T-helper 1 cell treated with Interleukin-12 subunit alpha and Interleukin-12 subunit beta and Interleukin-4 antibody, amounts not matched to agents 30 μg/mL and 1 μg/mL, for 36 hours (primary cell): Measurements from ENCODE around the gene COX10.
A peak's percentile ranks its signal among the peaks of the same experiment; 100 is the strongest.
"Not testable (repeated sequence)": the region's sequence is repeated elsewhere in the genome, so short reads cannot be mapped to it uniquely, and the experiment has no call there.

Source experiments
- H3K27ac Mint-ChIP-seq: one replicate; pipeline ENCODE4 v1.8.0; 2021; ENCODE audit warnings: mild to moderate bottlenecking, mixed read lengths
- H3K27me3 Mint-ChIP-seq: one replicate; pipeline ENCODE4 v1.8.0; 2021; ENCODE audit warnings: low read depth, mixed read lengths
- H3K36me3 Mint-ChIP-seq: one replicate; pipeline ENCODE4 v1.8.0; 2021; ENCODE audit warnings: low read depth, mixed read lengths
- H3K4me1 Mint-ChIP-seq: one replicate; pipeline ENCODE4 v1.8.0; 2021; ENCODE audit warnings: low read depth, mixed read lengths
- H3K4me3 Mint-ChIP-seq: one replicate; pipeline ENCODE4 v1.8.0; 2021; ENCODE audit warnings: mild to moderate bottlenecking, moderate library complexity, mixed read lengths
- H3K9me3 Mint-ChIP-seq: one replicate; pipeline ENCODE4 v1.8.0; 2021; ENCODE audit warnings: mixed read lengths

Gene COX10

GRCh38 chr17:14192039-14192438 is 122.7 kb downstream of the COX10 start:
- not testable (repeated sequence) for H3K4me3 Mint-ChIP-seq, H3K27me3 Mint-ChIP-seq, H3K9me3 Mint-ChIP-seq
- Mint-ChIP-seq H3K36me3 (peaks cover 17% of the 10 kb centered on the region), H3K27ac (peak overlapping the region; percentile 77), H3K4me1 (peaks cover 50% of the 10 kb centered on the region)

- peaks cover 57% of the 10 kb centered on the region for H3K4me1 Mint-ChIP-seq
- peak overlapping the region; percentile 87 for H3K27ac Mint-ChIP-seq
- H3K36me3 Mint-ChIP-seq = peaks cover 17% of the 10 kb centered on the region
- peak overlapping the region; percentile 62 for H3K4me3 Mint-ChIP-seq
- H3K27me3 Mint-ChIP-seq, H3K9me3 Mint-ChIP-seq: not testable (repeated sequence)
These were observed 123.5 kb downstream of the COX10 start for GRCh38 chr17:14192636-14193344.

- Mint-ChIP-seq H3K27ac (peak overlapping the region; percentile 95), H3K36me3 (peaks cover 22% of the 10 kb centered on the region), H3K27me3 (no peaks in the 10 kb centered on the region), H3K4me1 (peaks cover 74% of the 10 kb centered on the region), H3K4me3 (peak overlapping the region; percentile 72), H3K9me3 (no peaks in the 10 kb centered on the region)
These were observed 127.2 kb downstream of the COX10 start for GRCh38 chr17:14196377-14196997.

- peaks cover 77% of the 10 kb centered on the region for H3K4me1 Mint-ChIP-seq
- H3K27me3 Mint-ChIP-seq = no peaks in the 10 kb centered on the region
- H3K9me3 Mint-ChIP-seq = no peaks in the 10 kb centered on the region
- peak overlapping the region; percentile 95 for H3K27ac Mint-ChIP-seq
- H3K36me3 Mint-ChIP-seq = peaks cover 22% of the 10 kb centered on the region
- H3K4me3 Mint-ChIP-seq = peak overlapping the region; percentile 72
These were observed 127.8 kb downstream of the COX10 start for GRCh38 chr17:14197057-14197456.

- peaks cover 79% of the 10 kb centered on the region for H3K4me1 Mint-ChIP-seq
- H3K4me3 Mint-ChIP-seq = peak overlapping the region; percentile 72
- peaks cover 22% of the 10 kb centered on the region for H3K36me3 Mint-ChIP-seq
- peak overlapping the region; percentile 95 for H3K27ac Mint-ChIP-seq
- no peaks in the 10 kb centered on the region for H3K27me3 Mint-ChIP-seq
- H3K9me3 Mint-ChIP-seq = no peaks in the 10 kb centered on the region
These were observed 128.3 kb downstream of the COX10 start for GRCh38 chr17:14197586-14197985.

- Mint-ChIP-seq H3K27ac (peak overlapping the region; percentile 95), H3K4me3 (peak overlapping the region; percentile 72), H3K9me3 (no peaks in the 10 kb centered on the region), H3K4me1 (peaks cover 81% of the 10 kb centered on the region), H3K27me3 (no peaks in the 10 kb centered on the region), H3K36me3 (peaks cover 24% of the 10 kb centered on the region)
These were observed 128.7 kb downstream of the COX10 start for GRCh38 chr17:14198013-14198412.

- Mint-ChIP-seq H3K27ac (peak overlapping the region; percentile 95), H3K27me3 (no peaks in the 10 kb centered on the region), H3K9me3 (no peaks in the 10 kb centered on the region), H3K4me3 (peak overlapping the region; percentile 72), H3K36me3 (peaks cover 24% of the 10 kb centered on the region), H3K4me1 (peaks cover 81% of the 10 kb centered on the region)
These were observed 129.3 kb downstream of the COX10 start for GRCh38 chr17:14198575-14198974.

- peaks cover 29% of the 10 kb centered on the region for H3K36me3 Mint-ChIP-seq
- H3K9me3 Mint-ChIP-seq = no peaks in the 10 kb centered on the region
- peak overlapping the region; percentile 50 for H3K4me3 Mint-ChIP-seq
- peak overlapping the region; percentile 95 for H3K27ac Mint-ChIP-seq
- H3K4me1 Mint-ChIP-seq = peaks cover 88% of the 10 kb centered on the region
- no peaks in the 10 kb centered on the region for H3K27me3 Mint-ChIP-seq
These were observed 130.3 kb downstream of the COX10 start for GRCh38 chr17:14199601-14200000.

GRCh38 chr17:14200354-14200753 is 131.1 kb downstream of the COX10 start:
- Mint-ChIP-seq H3K4me1 (peaks cover 92% of the 10 kb centered on the region), H3K4me3 (peak overlapping the region; percentile 73), H3K36me3 (peaks cover 29% of the 10 kb centered on the region), H3K27me3 (no peaks in the 10 kb centered on the region), H3K27ac (peak overlapping the region; percentile 98), H3K9me3 (no peaks in the 10 kb centered on the region)

GRCh38 chr17:14201021-14201987 is 132.0 kb downstream of the COX10 start:
- Mint-ChIP-seq H3K9me3 (no peaks in the 10 kb centered on the region), H3K27ac (peak overlapping the region; percentile 98), H3K36me3 (peaks cover 33% of the 10 kb centered on the region), H3K4me3 (peak overlapping the region; percentile 73), H3K27me3 (no peaks in the 10 kb centered on the region), H3K4me1 (peaks cover 91% of the 10 kb centered on the region)

GRCh38 chr17:14201988-14202380 is 132.7 kb downstream of the COX10 start:
- Mint-ChIP-seq H3K9me3 (no peaks in the 10 kb centered on the region), H3K4me1 (peaks cover 85% of the 10 kb centered on the region), H3K36me3 (peaks cover 28% of the 10 kb centered on the region), H3K27me3 (no peaks in the 10 kb centered on the region), H3K4me3 (peak overlapping the region; percentile 73), H3K27ac (peak overlapping the region; percentile 98)

- Mint-ChIP-seq H3K4me1 (peaks cover 82% of the 10 kb centered on the region), H3K27ac (peak overlapping the region; percentile 98), H3K9me3 (no peaks in the 10 kb centered on the region), H3K36me3 (peaks cover 31% of the 10 kb centered on the region), H3K27me3 (no peaks in the 10 kb centered on the region), H3K4me3 (peak overlapping the region; percentile 73)
These were observed 133.3 kb downstream of the COX10 start for GRCh38 chr17:14202388-14203166.

- Mint-ChIP-seq H3K27ac (peak overlapping the region; percentile 91), H3K36me3 (peaks cover 34% of the 10 kb centered on the region), H3K4me3 (peak overlapping the region; percentile 57), H3K27me3 (no peaks in the 10 kb centered on the region), H3K9me3 (no peaks in the 10 kb centered on the region), H3K4me1 (peaks cover 78% of the 10 kb centered on the region)
These were observed 134.1 kb downstream of the COX10 start for GRCh38 chr17:14203388-14203787.

- Mint-ChIP-seq H3K27me3 (no peaks in the 10 kb centered on the region), H3K4me3 (peak overlapping the region; percentile 72), H3K36me3 (peaks cover 36% of the 10 kb centered on the region), H3K27ac (peak overlapping the region; percentile 91), H3K9me3 (no peaks in the 10 kb centered on the region), H3K4me1 (peaks cover 74% of the 10 kb centered on the region)
These were observed 134.8 kb downstream of the COX10 start for GRCh38 chr17:14204084-14204483.
